Astrocyte of the spinal cord (primary cell): ENCODE data around the gene KDM3B.
"Not testable (repeated sequence)": the region's sequence is repeated elsewhere in the genome, so short reads cannot be mapped to it uniquely, and the experiment has no call there.

Source experiments
- DNase-seq: peaks from one replicate; pipeline ENCODE4 v3.0.0; 2011; ENCODE audit warnings: low read depth, low spot score
- H3K4me3 ChIP-seq: 2 replicates; pipeline ENCODE4 v1.5.1; 2011; ENCODE audit warnings: low read depth, mild to moderate bottlenecking, low read length, moderate library complexity
- in situ Hi-C: cut with HindIII; loops from 2 replicates; pipeline ENCODE4 v1.10.0; 2017; ENCODE audit warnings: low sequenced_read_pairs
- TF ChIP-seq, protein P1 (sequence below): IDR thresholded peaks from 2 replicates; pipeline ENCODE4 v1.5.1; 2012; ENCODE audit warnings: low read depth, mild to moderate bottlenecking, low read length, inconsistent platforms

The KDM3B gene

DNA sequence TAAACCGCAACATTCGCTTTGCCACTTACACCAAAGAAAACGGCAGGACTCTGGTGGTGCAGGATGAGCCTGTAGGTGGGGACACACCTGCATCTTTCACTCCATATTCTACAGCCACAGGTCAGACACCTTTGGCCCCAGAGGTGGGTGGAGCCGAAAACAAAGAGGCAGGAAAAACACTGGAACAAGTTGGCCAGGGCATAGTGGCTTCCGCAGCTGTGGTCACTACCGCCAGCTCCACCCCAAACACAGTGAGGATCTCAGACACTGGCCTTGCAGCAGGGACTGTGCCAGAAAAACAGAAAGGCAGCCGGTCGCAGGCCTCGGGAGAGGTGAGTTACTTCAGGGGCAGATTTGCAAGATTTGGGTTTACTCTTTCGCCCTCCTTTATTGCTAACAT is 33.8 kb downstream of the KDM3B start:
- DNase-seq: no peak
- TF ChIP-seq, protein P1, sequence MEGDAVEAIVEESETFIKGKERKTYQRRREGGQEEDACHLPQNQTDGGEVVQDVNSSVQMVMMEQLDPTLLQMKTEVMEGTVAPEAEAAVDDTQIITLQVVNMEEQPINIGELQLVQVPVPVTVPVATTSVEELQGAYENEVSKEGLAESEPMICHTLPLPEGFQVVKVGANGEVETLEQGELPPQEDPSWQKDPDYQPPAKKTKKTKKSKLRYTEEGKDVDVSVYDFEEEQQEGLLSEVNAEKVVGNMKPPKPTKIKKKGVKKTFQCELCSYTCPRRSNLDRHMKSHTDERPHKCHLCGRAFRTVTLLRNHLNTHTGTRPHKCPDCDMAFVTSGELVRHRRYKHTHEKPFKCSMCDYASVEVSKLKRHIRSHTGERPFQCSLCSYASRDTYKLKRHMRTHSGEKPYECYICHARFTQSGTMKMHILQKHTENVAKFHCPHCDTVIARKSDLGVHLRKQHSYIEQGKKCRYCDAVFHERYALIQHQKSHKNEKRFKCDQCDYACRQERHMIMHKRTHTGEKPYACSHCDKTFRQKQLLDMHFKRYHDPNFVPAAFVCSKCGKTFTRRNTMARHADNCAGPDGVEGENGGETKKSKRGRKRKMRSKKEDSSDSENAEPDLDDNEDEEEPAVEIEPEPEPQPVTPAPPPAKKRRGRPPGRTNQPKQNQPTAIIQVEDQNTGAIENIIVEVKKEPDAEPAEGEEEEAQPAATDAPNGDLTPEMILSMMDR: no peak
- in situ Hi-C loops: no loop called here
- no peak overlapping the region for H3K4me3 ChIP-seq

DNA sequence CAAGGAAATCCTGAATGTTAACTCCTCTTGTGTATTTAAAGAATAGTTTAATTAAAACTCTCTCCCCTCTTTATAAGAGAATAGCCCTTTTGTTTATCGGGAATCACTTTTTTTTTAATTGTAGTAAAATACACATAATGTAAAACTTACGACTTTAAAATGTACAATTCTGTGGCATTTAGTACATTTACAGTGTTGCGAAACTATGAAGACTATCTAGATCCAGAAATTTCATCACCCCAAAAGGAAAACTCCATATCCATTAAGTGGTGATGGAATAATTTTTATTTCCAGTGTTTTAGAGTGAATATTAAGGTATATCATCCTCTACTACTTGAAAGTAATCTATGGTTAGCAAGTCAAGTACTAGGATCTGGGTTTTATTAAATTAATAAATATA is 36.8 kb downstream of the KDM3B start:
- TF ChIP-seq, protein P1: no peak
- DNase-seq: no peak
- H3K4me3 ChIP-seq: no peak overlapping the region
- in situ Hi-C loops: no loop called here

DNA sequence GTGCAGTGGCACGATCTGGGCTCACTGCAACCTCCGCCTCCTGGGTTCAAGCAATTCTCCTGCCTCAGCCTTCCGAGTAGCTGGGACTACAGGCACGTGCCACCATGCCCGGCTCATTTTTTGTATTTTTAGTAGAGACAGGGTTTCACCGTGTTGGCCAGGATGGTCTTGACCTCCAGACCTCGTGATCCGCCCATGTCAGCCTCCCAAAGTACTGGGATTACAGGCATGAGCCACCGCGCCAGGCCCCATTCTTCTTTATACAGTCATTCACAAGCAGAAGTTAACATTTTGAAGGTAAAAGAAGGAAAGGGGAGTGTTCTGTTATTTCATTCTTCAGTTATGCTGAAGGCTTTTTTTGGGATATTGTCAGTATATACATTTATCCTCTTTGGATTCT is 37.4 kb downstream of the KDM3B start:
- DNase-seq, H3K4me3 ChIP-seq, in situ Hi-C loops: not testable (repeated sequence)

DNA sequence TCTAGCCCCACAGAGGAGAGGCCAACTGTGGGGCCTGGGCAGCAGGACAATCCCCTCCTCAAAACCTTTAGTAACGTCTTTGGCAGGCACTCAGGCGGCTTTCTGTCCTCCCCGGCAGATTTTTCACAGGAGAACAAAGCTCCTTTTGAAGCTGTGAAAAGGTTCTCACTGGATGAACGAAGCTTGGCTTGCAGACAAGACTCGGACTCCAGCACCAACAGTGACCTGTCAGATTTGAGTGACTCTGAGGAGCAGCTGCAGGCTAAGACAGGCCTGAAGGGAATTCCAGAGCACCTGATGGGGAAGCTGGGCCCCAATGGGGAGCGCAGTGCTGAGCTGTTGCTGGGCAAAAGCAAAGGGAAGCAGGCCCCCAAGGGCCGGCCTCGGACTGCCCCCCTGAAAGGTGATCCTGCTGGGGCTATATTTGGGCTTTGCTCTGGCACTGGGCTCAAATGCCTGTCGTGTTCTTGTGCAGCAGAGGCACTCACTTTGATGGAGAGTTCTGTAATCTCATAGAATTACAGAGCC is 39.4 kb downstream of the KDM3B start:
- DNase-seq: no peak
- no peak overlapping the region for H3K4me3 ChIP-seq
- in situ Hi-C loops: no loop called here
- TF ChIP-seq, protein P1: no peak

DNA sequence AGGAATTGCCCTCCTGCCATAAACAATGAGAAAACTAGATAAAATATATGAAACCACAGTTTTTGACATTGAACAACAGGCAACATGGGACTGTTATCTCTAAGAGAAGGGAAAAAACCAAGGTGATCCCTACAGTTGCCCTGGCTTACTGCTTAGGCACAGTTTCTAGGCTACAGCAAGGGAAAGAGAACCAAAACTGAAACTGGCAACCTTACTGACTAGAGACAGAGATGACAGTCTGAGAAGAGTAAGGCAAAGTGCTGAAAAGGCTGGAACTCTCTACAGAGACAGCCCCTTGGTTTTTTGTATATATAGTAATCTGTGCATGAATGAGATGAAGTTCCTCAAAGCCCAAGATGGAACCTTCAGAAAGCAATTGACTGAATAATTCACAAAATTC is 50.2 kb downstream of the KDM3B start:
- no peak for DNase-seq
- in situ Hi-C loops: no loop called here
- H3K4me3 ChIP-seq: no peak overlapping the region
- TF ChIP-seq, protein P1: no peak

DNA sequence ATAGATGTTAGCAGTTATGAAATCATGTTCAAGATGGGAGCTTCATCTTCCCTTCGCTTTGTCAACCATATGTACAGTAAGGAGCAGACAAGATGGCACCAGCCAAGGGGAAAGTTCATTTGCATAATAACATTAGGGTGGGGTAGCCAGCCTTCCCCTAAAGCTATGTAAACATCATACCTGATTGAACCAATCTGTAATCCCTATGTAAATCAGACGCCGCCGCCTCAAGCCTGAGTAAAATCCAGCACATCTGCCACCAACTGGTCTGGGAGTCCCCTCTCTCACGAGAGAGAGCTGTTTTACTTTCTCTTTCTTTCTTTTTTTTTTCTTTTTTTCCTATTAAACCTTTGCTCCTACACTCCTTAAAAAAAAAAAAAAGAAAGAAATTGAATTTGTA is 55.5 kb downstream of the KDM3B start:
- TF ChIP-seq, protein P1: no peak
- no peak for DNase-seq
- no peak overlapping the region for H3K4me3 ChIP-seq
- in situ Hi-C loops: no loop called here

DNA sequence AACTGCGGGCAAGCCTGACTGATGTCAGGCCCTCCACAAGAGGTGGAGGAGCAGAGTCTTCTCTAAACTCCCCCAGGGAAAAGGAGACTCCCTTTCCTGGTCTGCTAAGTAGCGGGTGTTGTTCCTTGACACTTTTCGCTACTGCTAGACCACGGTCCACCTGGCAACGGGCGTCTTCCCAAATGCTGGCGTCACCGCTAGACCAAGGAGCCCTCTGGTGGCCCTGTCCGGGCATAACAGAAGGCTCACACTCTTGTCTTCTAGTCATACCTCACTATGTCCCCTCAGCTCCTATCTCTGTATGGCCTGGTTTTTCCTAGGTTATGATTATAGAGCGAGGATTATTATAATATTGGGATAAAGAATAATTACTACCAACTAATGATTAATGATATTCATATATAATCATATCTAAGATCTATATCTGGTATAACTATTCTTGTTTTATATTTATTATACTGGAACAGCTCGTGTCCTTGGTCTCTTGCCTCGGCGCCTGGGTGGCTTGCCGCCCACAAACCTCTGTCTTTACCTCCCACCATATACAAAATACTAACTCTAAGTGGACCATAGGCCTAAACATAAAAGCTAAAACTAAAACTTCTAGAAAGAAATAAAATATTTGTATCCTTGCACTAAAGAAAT is 58.6 kb downstream of the KDM3B start:
- TF ChIP-seq, protein P1: peak; percentile 52
- H3K4me3 ChIP-seq, in situ Hi-C loops: not testable (repeated sequence)
- DNase-seq: peak; percentile 26
